DMS153 treated with DMSO at 0.1 percent for 48 hours (cell line): ENCODE measurements around the gene KCNN2.

Source experiments
- DNase-seq: peaks from one replicate; lab custom pipeline; 2025; ENCODE audit not compliant: unreplicated experiment; lab: John Stamatoyannopoulos, UW

KCNN2 gene

DNA sequence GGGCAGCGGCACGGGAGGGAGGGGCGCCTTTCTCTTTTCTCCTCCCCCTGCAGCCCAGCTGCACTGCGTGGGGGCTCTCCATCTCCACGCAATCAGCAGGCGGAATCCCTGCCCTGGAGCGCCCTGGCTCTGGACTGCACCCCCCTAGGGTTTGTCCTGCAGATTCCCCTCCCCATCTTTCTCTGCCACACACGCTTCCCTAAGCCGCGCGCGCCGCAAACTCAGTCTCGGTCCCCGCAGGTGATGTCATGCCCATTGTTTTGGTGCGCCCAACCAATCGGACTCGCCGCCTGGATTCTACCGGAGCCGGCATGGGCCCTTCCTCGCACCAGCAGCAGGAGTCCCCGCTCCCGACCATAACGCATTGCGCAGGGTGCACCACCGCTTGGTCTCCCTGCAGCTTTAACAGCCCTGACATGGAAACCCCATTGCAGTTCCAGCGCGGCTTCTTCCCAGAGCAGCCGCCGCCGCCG is at the start of gene KCNN2:
Gene KCNN2, plus strand, starts transcription at position 347 of the 473 bp plus-strand sequence. Its CDS starts 70 bp downstream, at position 417.
- no peak for DNase-seq

DNA sequence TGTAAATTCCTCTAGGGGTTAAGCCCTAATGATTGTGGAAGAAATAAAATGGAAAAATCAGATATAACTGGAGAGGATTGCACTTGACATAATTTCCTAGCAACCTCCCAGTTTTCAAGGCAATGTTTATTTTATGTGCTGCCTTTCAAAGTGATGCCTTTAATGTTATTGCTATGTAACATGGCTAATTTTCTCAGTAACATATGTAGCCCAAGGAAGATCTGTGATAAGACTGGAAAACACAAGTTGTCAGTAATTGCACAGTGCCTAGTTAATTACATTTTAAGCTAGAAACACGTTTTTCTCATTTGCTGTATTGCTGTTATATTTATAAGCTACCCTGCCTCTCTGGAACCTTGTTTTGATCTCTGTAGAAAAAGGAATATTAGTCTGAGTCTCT is 49.2 kb upstream of the KCNN2 start:
- DNase-seq, result no peak

DNA sequence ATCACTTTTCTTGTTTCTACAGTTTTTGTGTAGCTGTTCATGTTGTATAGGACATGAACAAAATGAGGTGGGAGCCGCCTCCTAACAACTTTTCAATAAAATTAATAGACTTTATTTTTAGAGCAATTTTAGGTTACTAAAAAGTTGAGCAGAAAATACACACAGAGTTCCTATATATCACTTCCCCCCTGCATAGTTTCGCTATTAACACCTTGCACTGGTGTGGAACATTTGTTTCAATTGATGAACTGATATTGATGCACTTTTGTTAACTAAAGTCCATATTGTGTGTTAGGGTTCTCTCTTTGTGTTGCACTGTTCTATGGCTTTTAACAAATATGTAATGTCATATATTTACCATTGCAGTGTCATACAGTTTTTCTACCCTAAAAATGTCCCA is 47.8 kb upstream of the KCNN2 start:
- no peak for DNase-seq

DNA sequence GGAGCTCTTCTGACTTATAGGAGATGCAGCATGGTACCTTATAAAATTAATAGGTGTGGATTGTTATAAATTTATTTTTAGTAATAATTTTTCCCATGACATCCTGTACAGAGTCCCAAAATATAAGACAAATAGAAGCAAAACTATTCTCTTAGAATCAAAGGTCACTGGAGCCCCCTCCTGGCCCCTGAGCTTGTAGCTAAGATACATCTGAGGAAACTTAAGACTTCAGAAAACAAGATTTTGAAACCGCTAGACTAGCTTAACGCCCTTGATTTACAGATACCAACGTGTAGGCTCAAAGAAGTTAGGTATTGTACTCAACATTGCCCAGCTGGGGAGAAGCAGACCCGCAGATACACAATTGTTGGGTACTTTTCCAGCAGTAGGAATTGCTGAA is 45.7 kb upstream of the KCNN2 start:
- no peak for DNase-seq

DNA sequence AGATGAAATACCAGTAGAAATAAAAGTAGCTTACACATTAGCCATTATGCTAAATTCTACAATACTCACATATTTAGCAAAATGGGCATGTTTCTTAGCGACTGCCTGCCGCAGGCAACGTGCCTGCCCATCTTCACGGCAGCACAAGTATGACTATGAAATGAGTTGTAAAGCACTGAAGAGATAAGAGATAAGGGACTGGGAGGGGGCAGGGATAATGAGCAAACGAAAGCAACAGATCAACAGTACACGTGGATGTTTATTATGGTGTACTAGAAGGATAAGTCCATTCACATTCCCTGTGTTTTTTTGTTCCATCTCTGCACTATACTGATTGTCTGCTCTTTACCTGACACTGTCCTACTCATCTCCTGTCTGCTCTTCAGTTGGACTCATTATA is 44.1 kb upstream of the KCNN2 start:
- no peak for DNase-seq

DNA sequence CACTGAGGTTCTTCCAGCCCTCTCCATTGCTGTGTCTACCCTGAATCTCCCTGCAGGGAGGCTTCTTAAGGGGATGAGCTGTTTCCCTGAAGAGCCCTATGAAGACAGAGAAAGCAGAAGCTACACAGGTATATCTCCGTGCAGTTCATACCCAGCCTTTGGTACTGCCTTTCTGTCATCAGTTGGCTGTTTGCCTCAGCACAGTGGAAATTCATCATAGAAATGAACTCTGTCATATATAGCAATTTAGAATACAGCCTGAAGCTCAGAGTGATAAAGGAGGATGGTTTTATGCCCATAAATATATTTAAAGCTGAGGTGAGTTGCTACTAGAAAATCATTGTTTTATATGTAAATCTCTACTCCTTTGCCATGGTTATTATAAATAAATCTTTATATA is 42.6 kb upstream of the KCNN2 start:
- no peak for DNase-seq

DNA sequence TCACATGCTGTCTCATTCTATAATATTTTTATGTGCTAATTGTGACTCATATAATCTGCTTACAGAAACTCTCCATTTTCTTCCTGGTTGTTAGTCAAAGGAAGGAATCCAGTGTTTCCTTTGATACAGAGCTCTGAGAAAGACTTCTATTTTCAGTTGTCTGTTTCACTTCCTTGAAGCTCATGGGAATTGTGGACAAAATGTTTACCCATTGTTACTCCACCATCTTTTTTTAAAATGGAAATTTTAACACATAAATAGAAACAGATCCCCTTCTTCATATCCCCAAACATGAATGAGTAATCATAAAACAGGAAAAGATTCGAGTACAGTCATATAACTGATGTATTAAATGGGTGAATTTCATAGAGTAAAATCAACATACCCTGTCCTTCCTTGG is 42.0 kb upstream of the KCNN2 start:
- no peak for DNase-seq

DNA sequence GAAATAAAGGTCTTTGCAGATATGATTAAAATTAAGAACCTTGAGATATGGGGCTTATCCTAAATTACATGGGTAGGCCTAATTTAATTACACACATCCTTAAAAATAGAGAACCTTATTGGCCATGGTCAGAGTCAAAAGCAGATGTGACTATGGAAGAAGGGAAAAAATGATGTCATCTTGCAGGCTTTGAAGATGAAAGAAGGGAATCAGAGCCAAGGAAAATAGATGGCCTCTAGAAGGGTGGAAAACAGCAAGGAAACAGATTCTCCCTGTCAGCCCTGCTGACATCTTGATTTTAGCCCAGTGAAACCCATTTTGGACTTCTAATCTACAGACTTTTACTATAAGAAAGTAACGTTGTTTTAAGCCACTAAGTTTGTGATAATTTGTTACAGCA is 37.6 kb upstream of the KCNN2 start:
- DNase-seq, result no peak

DNA sequence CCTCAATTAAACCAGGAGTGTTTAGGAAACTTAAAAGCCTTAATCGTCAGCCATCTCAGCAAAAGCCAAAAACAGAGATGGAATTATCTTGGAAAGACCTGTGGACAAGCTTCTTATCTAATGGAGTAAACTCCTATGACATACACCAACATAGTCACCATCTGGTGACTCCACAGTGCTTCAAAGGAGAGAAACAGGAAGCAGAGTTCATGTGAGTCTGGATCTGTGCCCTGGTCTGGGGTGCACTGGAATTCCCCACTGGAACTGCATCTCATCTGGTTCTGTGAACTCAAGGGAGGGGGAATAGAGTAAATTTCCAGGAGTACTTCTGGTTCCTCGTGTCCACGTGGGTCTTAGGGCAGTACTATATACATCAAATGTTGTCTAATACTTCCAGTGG is 36.3 kb upstream of the KCNN2 start:
- no peak for DNase-seq

DNA sequence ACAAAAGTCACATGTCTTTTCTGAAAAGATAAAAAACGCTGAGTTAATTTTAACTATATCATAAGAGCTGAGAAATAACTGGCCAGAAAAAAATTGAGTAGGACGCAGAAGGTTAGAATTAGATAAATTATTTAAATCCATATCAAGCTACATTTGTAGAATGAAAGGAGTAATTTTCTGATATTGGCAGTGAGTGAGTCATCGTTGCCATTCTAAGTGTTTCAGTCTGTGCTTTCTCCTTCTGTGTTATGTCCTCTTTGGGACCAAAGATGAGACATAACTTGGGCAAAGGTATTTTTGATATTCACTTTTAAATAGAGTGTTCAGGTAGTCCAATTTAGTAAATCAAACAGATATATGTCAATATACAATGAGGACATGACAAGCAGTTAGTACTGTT is 34.4 kb upstream of the KCNN2 start:
- DNase-seq, result no peak

DNA sequence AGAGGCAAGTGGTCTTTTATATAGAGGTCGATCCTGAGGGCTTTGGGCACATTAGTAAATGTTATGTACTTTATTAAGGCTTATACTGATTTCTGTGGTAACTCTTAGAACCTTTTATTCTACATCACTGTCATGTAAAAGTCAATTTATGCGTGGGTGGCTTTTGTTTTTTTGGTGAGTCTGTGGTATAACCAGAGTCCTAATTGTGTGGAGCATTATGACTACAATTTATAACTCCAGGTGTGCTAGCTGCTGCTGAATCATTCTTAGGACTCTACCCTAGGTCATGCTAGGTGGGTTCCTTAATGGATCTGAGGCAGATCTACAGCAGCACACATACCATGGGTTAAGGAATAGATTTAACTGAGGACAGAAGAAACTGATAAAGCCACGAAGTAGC is 33.9 kb upstream of the KCNN2 start:
- no peak for DNase-seq

DNA sequence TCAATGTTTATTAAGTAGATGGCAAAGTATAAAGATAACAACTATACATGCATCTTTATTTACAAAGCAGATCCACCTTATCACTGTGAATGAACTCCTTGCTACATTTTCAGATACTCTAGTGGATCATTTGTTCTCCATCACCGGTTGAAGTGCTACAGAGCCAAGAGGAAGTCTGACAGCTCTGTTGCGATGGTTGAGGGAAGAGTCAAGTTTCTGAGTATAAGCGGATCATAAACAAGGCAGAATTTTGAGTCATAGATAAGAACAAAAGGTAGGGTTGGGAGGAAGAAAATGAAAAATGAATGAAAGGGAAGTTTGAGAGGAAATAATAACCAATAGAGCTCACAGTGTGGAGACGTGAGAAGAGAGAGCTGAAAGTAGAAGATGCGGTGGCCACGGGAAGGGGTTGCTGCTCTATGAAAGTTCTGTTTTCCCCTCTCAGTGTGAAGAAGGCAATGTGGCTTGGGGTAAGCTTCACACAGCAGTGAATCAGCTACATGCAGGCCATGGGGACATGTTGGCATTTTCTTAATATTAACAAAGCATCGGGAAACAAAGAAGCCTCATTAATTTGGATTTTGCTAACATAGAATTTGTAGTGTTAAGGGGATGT is 30.8 kb upstream of the KCNN2 start:
- DNase-seq, result no peak

DNA sequence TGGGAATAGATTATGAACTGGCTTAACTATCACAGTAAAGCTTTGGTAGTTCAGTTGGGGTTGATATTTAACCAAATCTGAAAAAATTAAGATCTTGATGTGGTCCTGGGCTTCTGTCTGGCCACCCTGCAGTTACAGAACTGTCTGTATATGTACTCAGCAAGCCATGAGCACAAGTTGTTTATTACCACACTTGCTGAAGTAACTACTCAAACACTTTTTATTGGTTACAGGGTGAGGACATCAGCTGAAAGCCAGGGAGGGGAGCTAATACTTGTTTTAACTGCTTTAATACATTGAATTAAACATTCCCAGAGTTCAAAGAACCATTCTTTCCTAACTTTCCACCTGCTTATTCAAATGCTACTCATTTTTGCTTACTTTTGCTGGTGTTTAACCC is 29.4 kb upstream of the KCNN2 start:
- no peak for DNase-seq

DNA sequence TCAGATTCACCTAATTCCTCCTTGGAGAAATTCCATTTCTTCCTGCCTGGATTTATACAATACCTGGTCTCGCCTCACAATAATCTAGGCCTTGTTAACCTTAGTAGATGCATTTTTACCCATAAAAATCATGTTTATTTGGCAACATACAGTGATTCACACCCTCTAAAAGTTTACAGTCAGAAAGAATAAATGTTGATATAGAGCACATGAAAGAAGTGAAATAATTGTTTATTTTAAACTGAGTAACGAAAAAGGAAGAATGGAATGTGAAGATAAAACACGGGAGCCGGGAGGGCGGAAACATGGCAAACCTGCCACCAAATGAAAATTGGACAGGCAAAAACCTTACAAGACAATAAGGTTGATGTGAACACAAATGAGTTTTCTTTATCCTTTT is 28.9 kb upstream of the KCNN2 start:
- no peak for DNase-seq

DNA sequence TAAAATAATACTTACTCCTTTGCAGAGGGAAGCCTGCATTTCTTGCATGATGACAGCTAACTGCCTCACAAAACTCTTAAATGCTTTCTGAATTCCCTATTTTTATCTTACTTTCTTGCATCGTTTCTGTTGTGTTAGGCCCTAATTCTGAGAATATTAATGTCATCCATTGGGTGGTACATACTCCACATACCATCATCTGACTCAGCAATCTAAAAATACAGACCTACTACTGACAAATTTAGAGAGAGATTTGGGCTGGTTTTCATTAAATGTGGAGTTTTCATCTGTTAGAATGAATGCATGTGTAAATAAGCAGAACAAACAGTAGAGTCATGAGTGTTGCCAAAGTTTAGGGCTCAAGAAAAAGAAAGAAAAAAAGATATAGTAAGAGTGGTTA is 26.5 kb upstream of the KCNN2 start:
- no peak for DNase-seq

DNA sequence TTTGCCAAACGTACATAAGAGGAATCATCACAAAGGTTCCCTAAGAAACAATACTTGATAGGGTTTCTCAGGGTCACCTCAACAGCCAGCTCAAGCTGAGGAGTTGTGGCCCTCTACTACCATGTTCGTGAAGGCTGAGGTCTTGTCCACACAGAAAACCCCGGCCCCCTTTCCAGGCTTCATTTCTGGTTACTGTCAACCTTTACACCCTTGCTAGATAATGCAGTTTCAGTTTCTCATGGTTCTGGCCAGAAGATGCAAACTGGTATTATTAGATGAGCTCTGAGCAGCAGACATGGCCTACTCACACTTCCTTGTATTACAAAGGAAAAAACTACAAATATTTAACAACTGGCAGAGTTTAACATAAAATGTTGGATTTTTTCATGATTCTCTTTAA is 22.8 kb upstream of the KCNN2 start:
- no peak for DNase-seq

DNA sequence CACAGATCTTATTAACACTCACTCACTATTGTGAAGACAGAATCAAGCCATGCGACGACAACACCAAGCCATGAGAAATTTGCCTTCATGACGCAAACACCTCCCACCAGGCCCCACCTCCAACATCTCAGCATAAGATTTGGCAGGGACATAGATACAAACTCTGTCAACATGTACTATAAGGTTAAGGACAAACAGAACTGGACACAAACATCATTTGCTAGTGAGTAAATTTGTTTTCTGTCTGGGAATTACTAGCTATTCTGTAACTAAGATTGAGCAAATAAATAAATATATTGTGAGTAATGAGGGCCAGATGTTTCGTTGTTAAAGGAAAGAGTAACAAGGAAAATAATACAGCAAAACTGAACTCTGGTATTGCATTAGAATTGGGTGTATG is 15.7 kb upstream of the KCNN2 start:
- DNase-seq, result no peak

DNA sequence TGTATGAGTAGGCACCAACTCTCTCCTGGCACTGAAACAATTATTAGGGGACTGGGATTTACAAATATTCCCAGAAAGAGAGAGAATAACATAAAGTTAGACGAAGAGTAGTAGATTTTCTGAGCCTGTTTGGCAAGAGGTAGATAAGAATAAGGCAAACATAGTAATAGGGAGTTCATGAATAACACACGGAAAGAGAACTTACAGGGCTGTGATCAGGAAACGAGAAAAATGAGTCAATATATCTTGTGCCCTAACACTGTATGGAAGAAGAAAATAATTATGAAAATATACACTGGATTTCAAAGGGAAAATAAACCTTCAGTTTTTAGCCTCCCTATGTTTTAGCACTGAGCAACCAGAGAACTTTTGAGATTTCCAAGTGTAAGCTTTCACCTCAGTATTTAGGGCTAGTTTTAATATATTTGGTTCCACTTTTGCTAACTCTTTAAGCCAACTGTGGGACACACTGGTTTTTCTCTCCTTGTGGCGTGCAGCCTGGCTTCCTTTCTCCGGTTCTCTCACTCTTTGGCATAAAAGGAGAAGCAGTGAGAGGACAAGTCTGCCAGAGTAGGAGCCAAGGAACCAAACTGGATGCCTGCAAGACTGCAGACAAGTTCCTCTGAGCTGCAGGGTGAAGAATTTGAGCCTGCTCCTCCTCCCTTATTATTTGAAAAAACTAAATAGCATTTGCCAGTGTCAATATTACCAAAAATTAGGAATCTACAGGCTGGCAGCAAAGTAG is 6.6 kb upstream of the KCNN2 start:
- DNase-seq, result no peak

DNA sequence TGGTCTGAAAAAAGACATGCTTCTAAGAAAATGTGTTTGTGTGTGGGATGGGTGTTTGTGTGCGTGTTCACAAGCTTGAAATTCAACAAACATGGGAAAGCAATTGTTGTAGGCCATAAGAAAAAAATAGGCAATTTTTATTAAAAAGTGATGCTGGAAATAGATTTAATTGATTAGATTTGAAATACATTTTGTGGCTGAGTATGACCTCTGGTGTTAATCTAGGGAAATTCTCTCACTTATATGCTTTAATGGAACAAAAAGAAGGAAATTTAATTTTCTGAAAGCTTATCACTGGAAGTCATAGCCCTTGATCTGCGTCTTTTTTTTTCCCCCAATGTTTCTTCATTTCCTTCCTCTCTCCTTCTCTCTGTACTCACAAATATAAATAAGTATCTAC is 3.5 kb upstream of the KCNN2 start:
- DNase-seq, result no peak

DNA sequence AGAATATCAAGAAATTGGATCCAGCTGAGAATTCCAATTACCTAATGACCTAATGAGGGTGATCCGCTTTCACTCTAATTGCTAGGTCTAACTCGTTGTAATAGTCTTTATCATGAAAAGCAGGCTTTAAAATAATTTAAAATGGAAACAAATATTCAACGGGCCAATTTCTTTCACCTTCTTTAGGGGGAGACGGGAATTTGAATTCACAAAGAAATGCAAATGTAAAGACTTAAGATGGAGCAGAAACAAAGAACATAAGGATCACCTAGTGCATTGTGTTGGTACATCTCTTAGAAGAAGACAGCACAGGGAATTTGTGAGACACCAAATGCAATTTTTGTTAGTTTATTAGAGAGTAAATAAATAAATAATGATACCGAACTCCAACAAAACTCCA is 1.5 kb upstream of the KCNN2 start:
- DNase-seq, result no peak

DNA sequence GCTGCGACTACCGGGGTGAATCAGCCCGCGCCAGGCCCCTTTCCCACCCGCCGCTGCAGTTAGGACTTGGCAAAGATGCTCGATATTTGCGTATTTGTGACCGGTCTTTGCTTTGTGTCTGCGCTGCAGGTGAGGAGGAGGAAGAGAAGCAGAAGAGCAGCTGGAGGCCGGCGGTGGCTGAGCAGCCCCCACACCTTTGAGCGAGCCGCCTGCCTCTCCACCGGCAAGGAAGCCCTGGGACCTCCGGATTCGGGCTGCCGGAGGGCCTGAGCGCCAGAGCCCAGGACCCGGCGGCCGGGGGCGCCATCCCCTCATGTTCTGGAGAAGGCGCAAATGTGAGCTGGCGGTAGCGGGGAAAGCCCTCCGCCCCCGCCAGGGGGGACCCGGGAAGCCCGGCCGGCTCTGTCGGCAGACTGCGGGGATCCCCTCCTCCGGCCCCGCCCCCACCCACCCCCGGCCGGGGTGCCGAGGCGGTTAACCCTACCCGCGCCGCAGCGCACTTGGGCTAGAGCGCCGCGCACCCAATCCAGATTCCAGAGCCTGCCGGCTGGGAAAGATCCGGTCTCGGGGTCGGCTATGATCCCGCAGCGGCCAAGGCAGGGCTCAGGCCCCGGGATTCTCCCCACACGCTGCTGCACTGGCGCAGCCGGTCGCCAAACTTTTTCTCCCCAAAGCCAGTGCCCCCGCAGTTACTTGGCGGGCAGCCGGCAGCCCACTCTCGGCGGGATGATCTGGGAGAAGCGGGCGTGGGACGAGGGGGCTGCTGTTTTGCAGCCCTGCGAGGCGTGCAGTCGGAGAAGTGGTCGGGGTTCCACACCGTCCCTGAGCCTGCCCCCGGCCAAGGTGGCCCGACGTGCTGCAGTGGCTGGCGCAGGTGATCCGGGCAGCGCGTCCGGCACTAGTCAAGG is 800 bp upstream of the KCNN2 start:
- DNase-seq, result no peak
